Activated naive CD8-positive, alpha-beta T cell treated with anti-CD3 and anti-CD28 coated beads, Interleukin-2, amount 10 ng/mL, durations not matched to agents 7 days and 5 days (primary cell): ENCODE data around the gene RFX2. TPM values are rescaled to one million over a fixed set of nuclear protein-coding genes. Genes with fewer than 3 reads are reported as not detected.

Experiments used
- ATAC-seq: fragments of 150-1000 bp; cut with Tn5 transposase; one replicate; pipeline ENCODE4 v1.10.0; 2021; ENCODE audit warnings: low read depth, moderate library complexity
- POLR2A ChIA-PET: fragments of 350-600 bp; sonication (Branson Sonifier 250); formaldehyde crosslinking; loops from one replicate; lab custom pipeline; 2021; ENCODE audit warnings: antibody characterized with exemption; lab: Charles Lee
- DNase-seq: peaks from one replicate; pipeline ENCODE4 v3.0.0; 2021
- H3K27ac Mint-ChIP-seq: one replicate; pipeline ENCODE4 v1.8.0; 2022; ENCODE audit warnings: mild to moderate bottlenecking, mixed read lengths
- H3K27me3 Mint-ChIP-seq: one replicate; pipeline ENCODE4 v1.8.0; 2022; ENCODE audit warnings: mild to moderate bottlenecking, moderate library complexity, mixed read lengths
- H3K36me3 Mint-ChIP-seq: one replicate; pipeline ENCODE4 v1.8.0; 2021; ENCODE audit warnings: mild to moderate bottlenecking, mixed read lengths
- H3K4me1 Mint-ChIP-seq: one replicate; pipeline ENCODE4 v1.8.0; 2021; ENCODE audit warnings: mixed read lengths
- H3K4me3 Mint-ChIP-seq: one replicate; pipeline ENCODE4 v1.8.0; 2022; ENCODE audit warnings: mild to moderate bottlenecking, moderate library complexity, mixed read lengths
- H3K9me3 Mint-ChIP-seq: one replicate; pipeline ENCODE4 v1.8.0; 2021; ENCODE audit warnings: mixed read lengths
- total RNA-seq, 2 experiments: library from RNA; stranded (reverse); gene quantifications; one replicate each; pipeline ENCODE4 v1.2.3, GENCODE V29; 2021

The RFX2 gene
- total RNA-seq, 2 experiments from 2014 or later = 9.9 to 12.2 TPM

- POLR2A ChIA-PET = no interaction called here
- Mint-ChIP-seq H3K4me1 (peaks cover 4% of the 10 kb centered on the region), H3K4me3 (no peak overlapping the region), H3K9me3 (no peaks in the 10 kb centered on the region), H3K36me3 (peaks cover 2% of the 10 kb centered on the region), H3K27ac (no peak overlapping the region), H3K27me3 (no peaks in the 10 kb centered on the region)
- DNase-seq (no peak), ATAC-seq (no peak)
These were observed 66.1 kb downstream of the RFX2 start for GRCh38 chr19:6044056-6044805.

GRCh38 chr19:6042776-6043726, 67.2 kb downstream of the RFX2 start:
- POLR2A ChIA-PET = no interaction called here
- Mint-ChIP-seq H3K36me3 (peaks cover 6% of the 10 kb centered on the region), H3K4me3 (no peak overlapping the region), H3K27me3 (no peaks in the 10 kb centered on the region), H3K9me3 (no peaks in the 10 kb centered on the region), H3K4me1 (peaks cover 3% of the 10 kb centered on the region), H3K27ac (no peak overlapping the region)
- no peak for DNase-seq
- no peak for ATAC-seq

GRCh38 chr19:6041991-6042481, 68.3 kb downstream of the RFX2 start:
- no peak for ATAC-seq
- peaks cover 2% of the 10 kb centered on the region for H3K9me3 Mint-ChIP-seq
- DNase-seq = no peak
- H3K4me1 Mint-ChIP-seq = peaks cover 3% of the 10 kb centered on the region
- no peak overlapping the region for H3K27ac Mint-ChIP-seq
- no peaks in the 10 kb centered on the region for H3K27me3 Mint-ChIP-seq
- POLR2A ChIA-PET = interaction anchor here (0.7 kb wide), 1 partner anchor 20 kb away, joined by 3 read pairs; no protein-coding TSS in a partner anchor
- no peak overlapping the region for H3K4me3 Mint-ChIP-seq
- peaks cover 8% of the 10 kb centered on the region for H3K36me3 Mint-ChIP-seq

GRCh38 chr19:6041071-6041470, 69.2 kb downstream of the RFX2 start:
- H3K27me3 Mint-ChIP-seq = no peaks in the 10 kb centered on the region
- H3K4me1 Mint-ChIP-seq = peaks cover 3% of the 10 kb centered on the region
- H3K4me3 Mint-ChIP-seq = no peak overlapping the region
- H3K36me3 Mint-ChIP-seq = peaks cover 12% of the 10 kb centered on the region
- POLR2A ChIA-PET = no interaction called here
- ATAC-seq (no peak), DNase-seq (no peak)
- H3K9me3 Mint-ChIP-seq = peaks cover 2% of the 10 kb centered on the region
- H3K27ac Mint-ChIP-seq = no peak overlapping the region

GRCh38 chr19:6039566-6040225, 70.6 kb downstream of the RFX2 start:
- DNase-seq (no peak), ATAC-seq (no peak)
- no peaks in the 10 kb centered on the region for H3K27me3 Mint-ChIP-seq
- peaks cover 12% of the 10 kb centered on the region for H3K36me3 Mint-ChIP-seq
- no peak overlapping the region for H3K27ac Mint-ChIP-seq
- no peak overlapping the region for H3K4me3 Mint-ChIP-seq
- peaks cover 2% of the 10 kb centered on the region for H3K9me3 Mint-ChIP-seq
- H3K4me1 Mint-ChIP-seq = peaks cover 3% of the 10 kb centered on the region
- POLR2A ChIA-PET = no interaction called here

GRCh38 chr19:6038634-6039405, 71.5 kb downstream of the RFX2 start:
- peaks cover 3% of the 10 kb centered on the region for H3K4me1 Mint-ChIP-seq

GRCh38 chr19:6035026-6035425, 75.3 kb downstream of the RFX2 start:
- Mint-ChIP-seq H3K4me3 (no peak overlapping the region), H3K36me3 (peaks cover 12% of the 10 kb centered on the region), H3K9me3 (peaks cover 2% of the 10 kb centered on the region), H3K27me3 (no peaks in the 10 kb centered on the region), H3K27ac (no peak overlapping the region), H3K4me1 (peaks cover 3% of the 10 kb centered on the region)
- DNase-seq (no peak), ATAC-seq (no peak)
- POLR2A ChIA-PET = interaction anchor here (0.6 to 0.7 kb wide), 2 partner anchors 316 to 717 kb away, joined by 3 read pairs; no protein-coding TSS in a partner anchor

More at GRCh38 chr19:6038634-6039405, 71.5 kb downstream of the RFX2 start:
- no peak for DNase-seq
- Mint-ChIP-seq H3K9me3 (peaks cover 2% of the 10 kb centered on the region), H3K27me3 (no peaks in the 10 kb centered on the region), H3K27ac (no peak overlapping the region), H3K36me3 (peaks cover 12% of the 10 kb centered on the region), H3K4me3 (no peak overlapping the region)
- POLR2A ChIA-PET = no interaction called here
- ATAC-seq = no peak

GRCh38 chr19:6034512-6034911, 75.8 kb downstream of the RFX2 start:
- no peak overlapping the region for H3K27ac Mint-ChIP-seq
- peaks cover 12% of the 10 kb centered on the region for H3K36me3 Mint-ChIP-seq
- DNase-seq (no peak), ATAC-seq (no peak)
- H3K4me1 Mint-ChIP-seq = peaks cover 3% of the 10 kb centered on the region
- peaks cover 2% of the 10 kb centered on the region for H3K9me3 Mint-ChIP-seq
- POLR2A ChIA-PET = interaction anchor here (0.6 to 0.7 kb wide), 2 partner anchors 315 to 717 kb away, joined by 3 read pairs; no protein-coding TSS in a partner anchor
- H3K4me3 Mint-ChIP-seq = no peak overlapping the region
- H3K27me3 Mint-ChIP-seq = no peaks in the 10 kb centered on the region

GRCh38 chr19:6033744-6034264, 76.5 kb downstream of the RFX2 start:
- Mint-ChIP-seq H3K27me3 (no peaks in the 10 kb centered on the region), H3K4me3 (no peak overlapping the region), H3K36me3 (peaks cover 7% of the 10 kb centered on the region), H3K4me1 (peaks cover 3% of the 10 kb centered on the region), H3K9me3 (peaks cover 2% of the 10 kb centered on the region), H3K27ac (no peak overlapping the region)
- POLR2A ChIA-PET = no interaction called here
- ATAC-seq = no peak
- DNase-seq = no peak

- peaks cover 7% of the 10 kb centered on the region for H3K36me3 Mint-ChIP-seq
- no peaks in the 10 kb centered on the region for H3K4me1 Mint-ChIP-seq
- no peak for DNase-seq
- ATAC-seq = no peak
- POLR2A ChIA-PET = no interaction called here
- no peak overlapping the region for H3K27ac Mint-ChIP-seq
- no peak overlapping the region for H3K4me3 Mint-ChIP-seq
- no peaks in the 10 kb centered on the region for H3K27me3 Mint-ChIP-seq
- peaks cover 2% of the 10 kb centered on the region for H3K9me3 Mint-ChIP-seq
These were observed 77.5 kb downstream of the RFX2 start for GRCh38 chr19:6032827-6033226.

GRCh38 chr19:6032381-6032780, 77.9 kb downstream of the RFX2 start:
- no peaks in the 10 kb centered on the region for H3K9me3 Mint-ChIP-seq
- no peak overlapping the region for H3K4me3 Mint-ChIP-seq
- DNase-seq (no peak), ATAC-seq (no peak)
- no peaks in the 10 kb centered on the region for H3K4me1 Mint-ChIP-seq
- H3K36me3 Mint-ChIP-seq = peaks cover 4% of the 10 kb centered on the region
- POLR2A ChIA-PET = no interaction called here
- no peak overlapping the region for H3K27ac Mint-ChIP-seq
- no peaks in the 10 kb centered on the region for H3K27me3 Mint-ChIP-seq

GRCh38 chr19:6030214-6030507, 80.1 kb downstream of the RFX2 start:
- DNase-seq = no peak
- H3K27ac Mint-ChIP-seq = no peak overlapping the region
- POLR2A ChIA-PET = no interaction called here

More at GRCh38 chr19:6030214-6030507, 80.1 kb downstream of the RFX2 start:
- H3K4me3 Mint-ChIP-seq = no peak overlapping the region
- H3K27me3 Mint-ChIP-seq = no peaks in the 10 kb centered on the region
- H3K9me3 Mint-ChIP-seq = no peaks in the 10 kb centered on the region
- ATAC-seq = no peak
- no peaks in the 10 kb centered on the region for H3K36me3 Mint-ChIP-seq
- H3K4me1 Mint-ChIP-seq = no peaks in the 10 kb centered on the region
